GM21423 (cell line): ENCODE results near the gene CARS1.
"Not testable (repeated sequence)": the region's sequence is repeated elsewhere in the genome, so short reads cannot be mapped to it uniquely, and the experiment has no call there.

ENCODE experiments used
- ATAC-seq: cut with Tn5 transposase; IDR thresholded peaks from one replicate; pipeline ENCODE4 v1.9.1; 2021; ENCODE audit warnings: mild to moderate bottlenecking, moderate library complexity; ENCODE audit not compliant: unreplicated experiment

Gene CARS1

GRCh38 chr11:3090096-3090901 is 33.1 kb upstream of the CARS1 start:
- no peak for ATAC-seq

DNA sequence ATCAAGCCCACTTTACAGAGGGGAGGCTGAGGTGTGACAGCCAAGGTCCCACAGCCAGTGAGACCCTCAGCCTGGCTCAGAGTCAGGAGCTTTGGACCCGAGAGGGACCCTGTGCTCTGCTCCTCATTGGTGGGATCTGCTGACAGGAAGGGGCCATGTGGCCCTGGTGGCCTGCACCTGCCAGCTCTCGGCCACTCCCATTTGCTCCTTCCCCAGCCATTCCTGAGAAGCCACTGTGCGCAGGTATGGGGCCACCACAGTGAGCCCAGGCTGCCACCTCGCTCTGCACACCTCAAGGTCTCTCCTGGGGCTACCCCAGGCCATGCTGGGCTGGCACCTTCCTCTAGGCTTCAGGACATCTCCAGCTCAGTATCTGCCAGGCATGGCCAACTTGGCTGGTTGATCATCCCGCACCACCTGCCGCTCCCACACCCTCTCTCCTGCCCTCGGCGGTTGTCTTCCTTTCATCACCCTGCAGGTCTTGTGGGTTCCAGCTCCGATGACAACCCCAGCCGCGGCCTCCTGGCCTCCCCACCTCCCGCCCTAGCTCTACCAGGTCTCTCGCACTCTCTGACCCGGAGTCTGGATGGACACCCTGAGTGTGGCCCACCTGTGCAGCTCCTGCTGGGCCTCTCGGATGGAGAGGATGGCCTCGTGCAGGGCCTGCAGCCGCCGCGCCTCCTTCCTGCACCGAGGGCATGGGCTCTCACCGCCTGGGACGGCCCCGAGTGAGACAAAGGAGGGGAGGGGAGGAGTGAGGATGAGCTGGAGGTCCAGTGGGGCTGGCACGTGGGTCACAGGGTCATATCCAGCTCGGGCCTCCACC is 32.2 kb upstream of the CARS1 start:
- no peak for ATAC-seq

DNA sequence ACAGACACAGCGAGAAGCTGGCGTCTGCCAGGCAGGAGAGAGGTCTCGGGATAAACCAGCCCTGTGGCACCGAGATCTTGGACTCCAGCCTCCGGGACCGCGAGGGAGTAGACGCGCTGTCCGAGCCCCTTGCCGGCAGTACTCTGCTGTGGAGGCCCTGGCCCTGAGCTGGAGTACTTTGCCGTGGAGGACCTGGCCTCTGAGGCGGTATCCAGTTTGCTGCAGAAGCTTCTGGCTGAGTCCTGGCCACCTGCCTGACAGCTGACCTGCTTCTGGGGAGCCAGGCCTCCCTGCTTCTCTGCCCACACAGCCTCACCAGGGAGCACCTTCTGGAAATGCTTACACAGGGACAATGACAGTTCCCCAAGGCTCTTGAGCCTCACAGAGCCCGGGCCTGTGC is 31.6 kb upstream of the CARS1 start:
- no peak for ATAC-seq

DNA sequence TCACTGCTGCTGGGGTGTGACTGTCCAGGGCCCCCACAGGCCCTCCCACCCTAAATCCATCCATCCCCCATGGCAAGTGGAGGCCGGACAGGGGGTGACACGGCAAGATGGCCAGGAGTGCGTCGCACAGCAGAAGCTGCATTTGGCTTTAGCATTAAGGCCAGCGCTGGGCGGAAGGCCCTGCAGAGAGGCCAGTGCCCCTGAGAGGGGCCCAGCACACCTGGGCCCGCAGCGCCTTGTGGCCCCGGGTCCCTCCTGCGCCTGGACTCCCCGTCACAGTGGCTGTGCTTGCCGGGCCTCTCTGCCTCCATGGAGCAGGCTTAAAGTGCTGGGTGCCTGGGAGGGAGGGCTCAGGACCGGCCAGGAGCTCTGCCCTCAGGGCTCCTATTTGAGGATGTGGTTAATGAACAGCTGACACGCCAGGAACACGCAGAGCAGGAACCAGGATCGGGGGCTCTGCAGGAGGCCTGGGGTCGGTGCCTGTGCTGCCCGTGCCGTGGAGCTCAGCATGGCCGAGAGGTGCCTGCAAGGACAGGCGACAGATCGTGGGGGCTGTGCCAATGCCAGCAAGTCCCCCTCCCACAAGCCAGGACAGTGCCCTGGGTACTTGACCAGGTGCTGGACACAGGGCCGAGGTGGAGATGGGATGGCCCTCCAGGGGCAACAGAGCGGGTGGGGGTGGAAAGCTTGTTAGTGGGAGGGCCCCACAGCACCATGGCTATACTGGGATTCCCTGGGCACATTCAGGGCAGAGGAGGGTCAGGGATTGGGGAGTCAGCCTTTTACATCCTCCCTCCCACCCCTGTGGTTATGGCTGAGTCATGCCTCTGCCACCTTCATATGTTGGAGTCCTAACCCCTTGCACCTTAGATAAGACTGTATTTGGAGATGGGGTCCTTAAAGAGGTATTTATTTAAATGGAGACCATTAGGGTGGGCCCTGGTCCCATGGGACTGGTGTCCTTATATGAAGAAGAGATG is 30.9 kb upstream of the CARS1 start:
- ATAC-seq = no peak

GRCh38 chr11:3087373-3087772 is 30.1 kb upstream of the CARS1 start:
- no peak for ATAC-seq

GRCh38 chr11:3086671-3087150 is 29.5 kb upstream of the CARS1 start:
- ATAC-seq = no peak

- ATAC-seq = no peak
These were observed 28.9 kb upstream of the CARS1 start for GRCh38 chr11:3086114-3086513.

GRCh38 chr11:3085052-3085451 is 27.8 kb upstream of the CARS1 start:
- ATAC-seq = no peak

DNA sequence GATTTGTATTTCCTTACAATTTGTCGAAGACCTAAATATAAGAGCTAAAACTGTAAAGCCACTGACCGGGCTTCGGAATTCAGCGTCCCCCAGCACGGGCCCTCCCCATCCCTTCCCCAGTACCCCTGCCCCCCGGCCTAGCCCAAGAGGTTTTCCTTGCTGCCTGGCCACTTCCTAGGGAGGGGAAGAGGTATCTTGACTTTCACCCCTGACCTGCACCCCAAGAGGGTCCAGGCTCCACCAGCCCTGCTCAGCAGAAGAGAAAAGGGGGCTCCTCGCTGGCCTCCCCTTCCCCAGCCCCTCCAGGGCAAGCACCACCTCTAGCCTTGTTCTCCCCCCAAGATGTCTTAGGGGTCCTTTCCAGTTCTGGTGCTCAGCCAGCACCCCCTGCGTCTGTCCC is 26.1 kb upstream of the CARS1 start:
- ATAC-seq = no peak

DNA sequence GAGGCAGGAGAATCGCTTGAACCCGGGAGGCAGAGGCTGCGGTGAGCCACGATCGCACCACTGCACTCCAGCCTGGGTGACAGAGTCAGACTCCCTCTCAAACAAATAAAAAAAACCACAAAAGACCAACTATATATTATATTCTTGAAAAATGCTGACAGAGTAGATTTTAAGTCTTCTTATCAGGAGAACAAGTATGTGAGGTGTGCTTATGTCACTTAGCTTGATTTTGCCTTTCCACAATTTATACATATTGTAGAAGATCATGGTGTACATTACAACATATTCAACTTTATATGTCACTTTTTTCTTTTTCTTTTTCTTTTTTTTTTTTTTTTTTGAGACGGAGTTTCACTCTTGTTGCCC is 24.1 kb upstream of the CARS1 start:
- ATAC-seq = no peak

DNA sequence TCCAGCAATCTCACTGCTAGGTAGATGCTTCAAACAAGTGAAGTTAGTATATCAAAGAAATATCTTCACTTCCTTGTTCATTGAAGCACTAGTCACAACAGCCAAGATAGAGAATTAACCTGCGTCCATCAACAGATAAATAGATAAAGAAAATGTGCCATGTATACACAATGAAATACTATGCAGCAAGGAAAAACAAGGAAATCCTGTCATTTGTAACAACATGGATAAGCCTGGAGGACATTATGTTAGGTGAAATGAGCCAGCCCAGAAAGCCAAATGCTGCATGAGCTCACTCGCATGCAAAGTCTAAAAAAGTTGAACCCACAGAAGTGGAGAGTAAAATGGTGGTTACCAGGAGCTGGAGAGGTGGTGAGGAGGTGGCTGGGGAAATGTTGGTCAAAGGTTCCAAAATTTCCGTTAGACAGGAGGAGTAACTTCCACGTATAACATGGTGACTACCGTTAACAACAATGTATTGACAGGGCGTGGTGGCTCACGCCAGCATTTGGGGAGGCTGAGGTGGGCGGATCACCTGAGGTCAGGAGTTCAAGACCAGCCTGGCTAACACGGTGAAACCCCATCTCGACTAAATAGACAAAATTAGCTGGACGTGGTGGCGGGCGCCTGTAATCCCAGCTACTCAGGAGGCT is 23.6 kb upstream of the CARS1 start:
- no peak for ATAC-seq

GRCh38 chr11:3080104-3080503 is 22.9 kb upstream of the CARS1 start:
- no peak for ATAC-seq

DNA sequence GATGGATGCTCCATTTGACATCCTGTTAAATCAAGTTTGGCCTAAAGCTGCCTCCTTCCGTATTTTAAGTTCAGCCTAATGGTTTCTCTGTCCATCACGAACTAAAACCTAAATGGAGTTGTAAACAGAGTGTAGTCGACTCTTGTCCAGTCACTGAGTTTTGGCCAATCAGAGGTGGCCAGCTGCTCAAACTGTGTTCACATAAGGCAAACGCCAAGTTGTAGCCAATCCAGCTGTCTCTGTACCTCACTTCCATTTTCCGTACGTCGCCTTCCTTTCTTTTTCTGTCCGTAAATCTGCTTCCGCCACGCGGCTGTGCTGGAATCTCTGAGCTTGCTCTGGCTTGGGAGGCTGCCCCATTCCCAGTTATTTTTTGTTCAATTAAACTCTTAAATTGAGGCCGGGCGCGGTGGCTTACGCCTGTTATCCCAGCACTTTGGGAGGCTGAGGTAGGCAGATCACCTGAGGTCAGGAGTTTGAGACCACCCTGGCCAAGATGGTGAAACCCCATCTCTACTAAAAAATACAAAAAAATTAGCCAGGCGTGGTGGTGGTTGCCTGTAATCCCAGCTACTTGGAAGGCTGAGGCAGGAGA is 20.7 kb upstream of the CARS1 start:
- no peak for ATAC-seq

DNA sequence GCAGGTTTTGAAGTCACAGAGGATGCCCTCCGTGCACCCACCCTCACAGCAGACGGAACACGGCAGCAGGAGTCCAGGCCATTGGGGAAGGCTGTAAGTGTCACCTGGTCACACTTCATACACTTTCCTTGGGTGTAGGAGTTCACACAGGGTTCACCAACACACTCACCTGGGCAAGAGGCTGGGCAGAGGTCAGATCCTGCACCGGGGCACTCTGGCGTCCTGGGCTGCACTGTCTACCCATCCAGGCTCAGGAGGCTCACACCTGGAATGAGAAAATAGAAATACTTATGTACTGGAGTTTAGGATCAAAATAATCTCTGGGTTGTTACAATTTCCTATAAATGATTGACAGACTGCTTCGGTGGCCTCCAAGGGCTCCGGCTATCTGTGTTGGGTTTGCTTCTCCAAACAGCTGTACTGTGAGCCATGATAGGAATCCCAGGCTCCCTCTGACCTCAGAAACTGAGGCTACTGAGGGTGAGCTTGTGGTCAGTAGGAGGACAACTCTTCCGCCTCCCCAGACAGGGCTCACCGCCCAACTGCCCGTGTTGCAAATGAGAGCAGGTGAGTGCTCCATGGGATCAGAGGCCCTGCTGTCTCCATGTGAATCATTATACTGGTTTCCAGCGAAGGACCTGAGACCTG is 20.1 kb upstream of the CARS1 start:
- ATAC-seq = no peak

DNA sequence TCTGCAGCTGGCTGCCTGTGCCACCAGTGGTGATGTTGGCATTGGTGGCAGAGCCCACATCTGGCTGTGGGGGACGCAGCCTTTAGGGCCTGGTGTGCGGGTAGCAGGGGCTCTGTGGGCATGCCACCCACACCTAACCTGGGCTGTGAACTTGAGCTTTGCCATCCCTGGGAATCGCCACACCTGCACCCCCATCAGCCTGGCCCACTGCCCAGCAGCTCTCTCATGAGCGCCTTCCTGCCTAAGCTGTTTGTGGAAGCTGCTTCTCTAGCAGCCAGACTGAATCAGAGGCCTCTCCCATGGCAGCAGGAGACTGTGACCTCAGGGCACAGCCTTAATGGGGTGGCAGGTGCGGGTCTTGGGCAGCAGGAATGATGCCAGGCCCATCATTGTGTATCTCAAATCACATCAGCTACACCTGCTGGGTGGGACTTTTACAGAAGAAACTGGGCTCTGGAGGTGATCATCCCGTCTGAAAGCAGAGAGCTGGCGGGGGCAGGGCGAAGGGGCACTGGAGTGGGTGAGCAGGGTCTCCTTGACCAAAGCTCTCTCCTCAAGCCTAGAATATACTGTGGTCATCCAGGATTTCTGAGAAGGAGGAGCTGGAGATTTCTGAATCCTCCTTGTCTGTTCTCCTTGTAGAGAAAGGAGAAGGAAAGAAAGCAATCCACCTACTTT is 17.8 kb upstream of the CARS1 start:
- ATAC-seq = no peak

- ATAC-seq = no peak
These were observed 15.8 kb upstream of the CARS1 start for GRCh38 chr11:3073029-3073435.

GRCh38 chr11:3069425-3069824 is 12.2 kb upstream of the CARS1 start:
- ATAC-seq = no peak

DNA sequence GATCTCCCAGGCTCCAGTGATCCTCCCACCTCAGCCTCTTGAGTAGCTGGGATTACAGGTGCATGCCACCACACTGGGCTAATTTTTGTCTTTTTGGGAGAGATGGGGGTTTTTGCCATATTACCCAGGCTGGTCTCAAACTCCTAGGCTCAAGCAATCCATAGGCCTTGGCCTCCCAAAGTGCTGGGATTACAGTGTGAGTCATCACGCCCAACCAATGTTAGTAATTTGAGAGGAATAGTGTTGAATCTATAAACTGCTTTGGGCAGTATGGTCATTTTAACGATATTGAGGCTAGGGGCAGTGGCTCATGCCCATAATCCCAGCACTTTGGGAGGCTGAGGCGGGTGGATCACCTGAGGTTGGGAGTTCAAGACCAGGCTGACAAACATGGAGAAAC is 9.1 kb upstream of the CARS1 start:
- not testable (repeated sequence) for ATAC-seq

DNA sequence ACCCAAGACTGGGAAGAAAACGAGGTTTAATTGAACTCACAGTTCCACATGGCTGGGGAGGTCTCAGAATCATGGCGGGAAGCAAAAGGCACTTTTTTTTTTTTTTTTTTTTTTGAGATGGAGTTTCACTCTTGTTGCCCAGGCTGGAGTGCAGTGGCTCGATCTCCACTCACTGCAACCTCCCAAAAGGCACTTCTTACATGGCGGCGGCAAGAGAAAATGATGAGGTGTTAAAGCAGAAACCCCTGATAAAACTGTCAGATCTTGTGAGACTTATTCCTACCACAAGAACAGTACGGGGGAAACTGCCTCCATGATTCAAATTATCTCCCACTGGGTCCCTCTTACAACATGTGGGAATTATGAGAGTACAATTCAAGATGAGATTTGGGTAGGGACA is 7.5 kb upstream of the CARS1 start:
- ATAC-seq = not testable (repeated sequence)
